Measurements from ENCODE around the gene THRA. TPM values are rescaled to one million over a fixed set of nuclear protein-coding genes. Genes with fewer than 3 reads are reported as not detected.

Gene THRA
- total RNA-seq, 1 donor from 2014 or later: 46.0 TPM

DNA sequence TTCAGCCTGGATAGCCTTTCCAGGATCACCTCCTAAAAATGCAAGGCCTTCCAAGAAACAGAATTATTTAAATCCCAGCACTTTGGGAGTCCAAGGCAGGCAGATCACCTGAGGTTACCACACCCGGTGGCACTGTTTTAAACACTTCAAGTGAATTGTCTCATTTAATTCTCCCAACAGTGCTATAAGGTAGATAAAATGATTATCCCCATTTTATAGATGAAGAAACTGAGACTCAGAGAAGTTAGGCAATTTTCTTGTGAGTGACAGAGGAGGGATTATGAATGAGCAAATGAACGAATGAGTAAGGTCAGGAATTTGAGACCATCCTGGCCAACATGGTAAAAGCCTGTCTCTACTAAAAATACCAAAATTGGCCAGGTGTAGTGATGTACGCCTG is 16.8 kb downstream of the THRA start:
- DNase-seq (ENCODE audit: low spot score): no peak

GRCh38 chr17:40084477-40084876 is 21.7 kb downstream of the THRA start:
- DNase-seq (ENCODE audit: low spot score): no peak

DNA sequence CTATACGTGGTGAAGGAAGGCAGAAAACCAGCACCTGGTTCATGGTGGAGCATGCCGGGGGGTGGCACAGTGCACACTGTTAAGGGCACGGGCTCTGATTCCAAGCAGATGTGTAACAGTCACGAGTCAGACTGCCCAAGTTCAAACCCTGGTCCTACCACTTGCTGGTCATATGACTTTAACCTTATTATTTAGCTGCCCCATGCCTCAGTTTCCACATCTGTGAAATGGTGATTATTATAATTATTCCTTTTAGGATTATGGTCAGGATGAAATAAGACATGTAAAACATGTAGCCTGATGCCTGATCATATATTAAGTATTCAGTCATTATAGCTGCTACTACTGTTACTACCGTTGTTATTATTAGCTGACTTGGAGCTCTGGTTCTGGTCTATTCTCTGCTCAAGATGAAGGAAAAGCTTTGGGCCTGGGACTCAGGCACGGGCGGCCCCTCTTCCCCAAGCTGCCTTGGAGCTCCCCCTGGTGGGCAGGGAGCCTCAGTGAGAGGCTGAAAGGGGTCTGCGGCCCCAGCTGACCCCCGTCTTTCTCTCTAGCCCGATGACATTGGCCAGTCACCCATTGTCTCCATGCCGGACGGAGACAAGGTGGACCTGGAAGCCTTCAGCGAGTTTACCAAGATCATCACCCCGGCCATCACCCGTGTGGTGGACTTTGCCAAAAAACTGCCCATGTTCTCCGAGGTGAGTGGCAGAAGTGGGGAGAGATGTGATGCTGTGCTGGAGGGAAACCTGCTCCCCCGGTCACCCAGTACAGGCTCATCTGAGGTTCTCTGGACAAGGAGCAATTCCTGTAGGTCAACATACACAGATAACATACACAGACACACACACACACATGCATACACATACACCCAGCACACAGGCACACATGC is 23.6 kb downstream of the THRA start:
- peak; percentile 29 for DNase-seq (ENCODE audit: low spot score)

DNA sequence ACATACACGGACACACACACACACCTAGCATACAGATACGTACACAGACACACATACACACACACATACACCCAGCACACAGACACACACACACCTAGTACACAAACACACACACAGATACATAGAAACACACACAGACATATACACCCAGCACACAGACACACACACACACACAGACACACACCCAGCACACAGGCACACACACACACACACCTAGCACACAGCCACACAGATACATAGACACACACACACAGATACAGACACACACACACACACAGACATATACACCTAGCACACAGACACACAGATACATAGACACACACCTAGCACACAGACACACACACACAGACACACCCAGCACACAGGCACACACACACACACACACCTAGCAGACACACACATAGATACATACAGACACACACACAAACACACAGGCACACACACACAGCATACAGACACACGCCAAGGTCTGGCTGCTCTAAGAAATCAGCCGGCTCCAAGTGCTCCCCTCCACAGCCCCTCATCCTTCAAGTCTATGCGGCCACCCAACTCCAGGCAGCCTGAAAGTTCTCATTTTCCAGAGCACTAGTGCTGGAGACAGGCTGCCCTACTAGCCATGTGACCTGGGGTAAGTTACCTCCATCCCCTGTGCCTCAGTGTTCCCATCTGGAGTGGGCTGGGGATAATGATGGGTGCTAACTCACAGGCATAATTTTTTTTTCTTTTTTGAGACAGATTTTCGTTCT is 24.5 kb downstream of the THRA start:
- DNase-seq (ENCODE audit: low spot score): no peak

DNA sequence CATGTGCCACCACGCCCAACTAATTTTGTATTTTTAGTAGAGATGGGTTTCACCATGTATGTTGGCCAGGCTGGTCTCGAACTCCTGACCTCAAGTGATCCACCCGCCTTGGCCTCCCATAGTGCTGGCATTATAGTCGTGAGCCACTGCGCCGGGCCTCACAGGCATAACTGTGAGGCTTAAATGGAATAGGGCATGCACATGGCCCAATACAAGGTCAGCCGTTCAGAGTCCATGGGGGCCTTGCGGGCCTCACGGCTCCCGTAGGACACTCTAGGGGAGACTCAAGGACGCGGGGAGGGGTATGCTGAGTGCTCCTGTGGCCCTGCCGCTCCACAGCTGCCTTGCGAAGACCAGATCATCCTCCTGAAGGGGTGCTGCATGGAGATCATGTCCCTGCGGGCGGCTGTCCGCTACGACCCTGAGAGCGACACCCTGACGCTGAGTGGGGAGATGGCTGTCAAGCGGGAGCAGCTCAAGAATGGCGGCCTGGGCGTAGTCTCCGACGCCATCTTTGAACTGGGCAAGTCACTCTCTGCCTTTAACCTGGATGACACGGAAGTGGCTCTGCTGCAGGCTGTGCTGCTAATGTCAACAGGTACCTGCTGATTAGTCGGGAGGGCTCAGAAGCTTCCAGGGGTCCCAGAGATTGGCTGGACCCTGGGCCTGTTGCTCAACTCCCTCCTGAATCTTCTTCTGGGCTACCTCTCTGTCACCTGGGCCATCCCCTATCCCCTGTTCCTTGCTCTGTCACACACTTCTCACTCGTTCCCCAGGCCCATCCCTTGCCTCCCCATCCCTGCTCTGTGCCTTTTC is 25.3 kb downstream of the THRA start:
- no peak for DNase-seq (ENCODE audit: low spot score)

GRCh38 chr17:40089077-40089895 is 26.5 kb downstream of the THRA start:
- DNase-seq (ENCODE audit: low spot score): no peak

DNA sequence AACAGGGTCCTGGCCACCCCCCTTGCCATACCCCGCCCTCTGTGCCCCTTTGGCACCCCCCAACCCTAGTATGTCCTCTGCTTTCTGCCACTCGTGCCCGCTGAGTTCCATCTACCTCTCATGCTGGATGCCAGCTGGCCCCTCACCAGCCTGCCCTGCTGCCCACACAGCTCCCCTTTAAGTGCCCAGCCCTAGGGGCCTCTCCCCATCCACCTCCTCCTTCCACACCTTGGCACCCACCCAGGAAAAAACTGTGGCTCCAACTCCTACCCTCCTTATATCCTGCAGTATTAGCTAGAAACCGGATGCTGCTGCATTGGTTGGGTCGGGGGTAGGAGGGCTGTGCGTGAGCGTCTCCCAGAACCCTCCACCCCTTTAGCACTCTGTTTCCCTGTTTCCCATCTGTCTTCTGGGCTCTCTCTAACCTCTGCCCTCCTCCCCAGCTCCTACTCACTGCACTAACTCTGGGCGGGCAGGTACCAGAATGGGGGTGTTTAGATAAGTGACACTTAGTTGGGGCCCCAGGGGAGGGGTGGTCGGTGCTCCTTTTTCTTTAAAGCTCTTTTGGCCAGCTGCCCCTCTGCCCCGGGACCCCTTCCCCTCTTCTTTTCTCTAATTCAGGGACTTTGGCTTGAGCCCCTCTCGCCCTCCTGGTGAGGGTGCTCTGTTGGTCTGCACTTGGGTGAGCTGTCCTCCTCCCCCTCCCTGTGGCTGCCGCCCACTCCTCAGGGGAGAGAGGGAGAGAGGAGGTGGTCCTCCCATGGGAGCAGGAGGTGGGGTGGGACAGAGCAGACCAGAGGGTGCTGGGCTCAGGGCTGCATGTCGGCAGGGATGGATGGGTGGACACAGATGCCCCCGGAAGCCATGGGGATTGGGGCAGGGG is 27.7 kb downstream of the THRA start:
- peak; percentile 42 for DNase-seq (ENCODE audit: low spot score)

- peak; percentile 8 for DNase-seq (ENCODE audit: low spot score)
These were observed 29.1 kb downstream of the THRA start for GRCh38 chr17:40091691-40092397.

- DNase-seq (ENCODE audit: low spot score): no peak
These were observed 29.8 kb downstream of the THRA start for GRCh38 chr17:40092581-40092980.

DNA sequence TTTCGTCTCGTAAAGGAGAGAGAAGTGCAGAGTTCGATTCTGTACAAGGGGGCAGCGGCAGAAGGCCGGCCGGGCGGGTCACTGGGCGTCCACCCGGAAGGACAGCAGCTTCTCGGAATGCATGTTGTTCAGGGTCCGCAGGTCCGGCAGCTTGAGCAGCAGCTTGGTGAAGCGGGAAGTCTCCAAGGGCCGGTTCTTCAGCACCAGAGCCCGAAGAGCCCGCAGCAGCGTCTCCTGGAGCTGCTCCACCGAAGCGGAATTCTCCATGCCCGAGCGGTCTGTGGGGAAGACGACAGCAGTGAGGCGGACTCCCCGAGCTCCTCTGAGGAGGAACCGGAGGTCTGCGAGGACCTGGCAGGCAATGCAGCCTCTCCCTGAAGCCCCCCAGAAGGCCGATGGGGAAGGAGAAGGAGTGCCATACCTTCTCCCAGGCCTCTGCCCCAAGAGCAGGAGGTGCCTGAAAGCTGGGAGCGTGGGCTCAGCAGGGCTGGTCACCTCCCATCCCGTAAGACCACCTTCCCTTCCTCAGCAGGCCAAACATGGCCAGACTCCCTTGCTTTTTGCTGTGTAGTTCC is 30.3 kb downstream of the THRA start:
- DNase-seq (ENCODE audit: low spot score): peak; percentile 5

- no peak for DNase-seq (ENCODE audit: low spot score)
These were observed 30.9 kb downstream of the THRA start for GRCh38 chr17:40093580-40094201.

DNA sequence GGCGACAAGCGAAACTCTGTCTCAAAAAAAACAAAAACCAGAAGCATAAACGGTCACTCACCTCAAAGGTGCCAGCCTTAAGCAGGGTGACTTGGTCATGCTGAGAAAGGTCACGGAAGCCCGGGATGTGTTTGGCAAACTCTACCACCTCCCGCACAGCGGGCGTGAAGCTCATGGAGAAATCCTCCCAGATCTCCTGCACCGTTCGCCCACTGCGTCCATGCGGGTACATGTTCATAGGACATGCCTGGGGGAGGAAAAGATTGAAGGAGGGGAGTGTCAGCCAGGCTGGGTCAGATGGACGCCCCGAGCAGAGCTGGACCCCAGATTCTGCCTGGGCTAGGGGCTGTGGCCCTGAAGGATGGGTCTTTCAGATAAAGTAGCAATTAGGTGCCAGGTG is 32.1 kb downstream of the THRA start:
- no peak for DNase-seq (ENCODE audit: low spot score)

DNA sequence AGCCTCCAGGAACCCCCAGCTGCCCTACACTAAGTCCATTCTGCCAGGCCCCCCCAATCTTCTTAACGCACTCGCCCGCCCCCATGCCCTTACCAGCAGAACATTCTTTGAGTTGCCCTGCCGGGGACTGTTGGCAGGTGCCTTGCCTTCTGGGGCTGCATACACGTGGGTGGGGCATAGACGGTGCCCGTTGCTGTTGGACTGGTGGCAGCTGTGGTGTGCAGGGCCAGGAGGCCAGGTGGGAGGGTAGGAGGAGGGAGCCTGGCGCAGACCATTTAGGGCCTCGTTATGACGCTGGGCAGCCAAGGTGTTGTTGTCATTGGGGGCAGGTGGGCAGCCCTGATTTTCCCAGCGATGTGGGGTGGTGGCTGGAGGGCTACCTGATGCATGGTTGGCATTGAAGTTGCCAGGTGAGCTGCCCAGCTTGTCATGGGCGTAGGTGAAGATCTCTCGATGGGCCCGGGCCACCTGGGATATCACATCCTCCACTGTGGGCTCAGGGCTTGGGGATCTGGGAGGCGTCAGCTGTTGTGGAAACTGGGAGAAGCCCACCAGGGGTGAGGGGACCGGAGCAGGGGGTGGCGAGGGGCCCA is 32.7 kb downstream of the THRA start:
- DNase-seq (ENCODE audit: low spot score): no peak

- no peak for DNase-seq (ENCODE audit: low spot score)
These were observed 33.4 kb downstream of the THRA start for GRCh38 chr17:40095944-40096791.

DNA sequence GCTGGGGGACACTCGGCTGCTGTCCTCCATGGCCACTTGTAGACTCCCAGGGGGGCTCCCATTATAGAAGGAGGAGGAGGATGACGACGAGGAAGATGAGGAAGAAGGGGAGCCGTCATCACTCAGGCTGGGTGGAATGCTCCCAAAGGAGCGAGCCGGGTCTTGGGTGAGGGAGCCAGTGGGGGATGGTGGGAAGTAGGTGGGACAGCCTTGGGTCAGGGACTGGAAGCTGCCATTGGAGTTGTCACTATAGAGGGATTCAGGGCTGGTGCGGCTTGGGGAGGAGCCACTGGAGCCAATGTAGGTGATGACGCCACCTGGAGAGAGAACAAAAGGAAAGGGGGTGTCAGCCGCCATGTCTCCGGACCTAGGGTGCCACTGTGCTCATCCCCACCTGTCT is 34.3 kb downstream of the THRA start:
- DNase-seq (ENCODE audit: low spot score): no peak

DNA sequence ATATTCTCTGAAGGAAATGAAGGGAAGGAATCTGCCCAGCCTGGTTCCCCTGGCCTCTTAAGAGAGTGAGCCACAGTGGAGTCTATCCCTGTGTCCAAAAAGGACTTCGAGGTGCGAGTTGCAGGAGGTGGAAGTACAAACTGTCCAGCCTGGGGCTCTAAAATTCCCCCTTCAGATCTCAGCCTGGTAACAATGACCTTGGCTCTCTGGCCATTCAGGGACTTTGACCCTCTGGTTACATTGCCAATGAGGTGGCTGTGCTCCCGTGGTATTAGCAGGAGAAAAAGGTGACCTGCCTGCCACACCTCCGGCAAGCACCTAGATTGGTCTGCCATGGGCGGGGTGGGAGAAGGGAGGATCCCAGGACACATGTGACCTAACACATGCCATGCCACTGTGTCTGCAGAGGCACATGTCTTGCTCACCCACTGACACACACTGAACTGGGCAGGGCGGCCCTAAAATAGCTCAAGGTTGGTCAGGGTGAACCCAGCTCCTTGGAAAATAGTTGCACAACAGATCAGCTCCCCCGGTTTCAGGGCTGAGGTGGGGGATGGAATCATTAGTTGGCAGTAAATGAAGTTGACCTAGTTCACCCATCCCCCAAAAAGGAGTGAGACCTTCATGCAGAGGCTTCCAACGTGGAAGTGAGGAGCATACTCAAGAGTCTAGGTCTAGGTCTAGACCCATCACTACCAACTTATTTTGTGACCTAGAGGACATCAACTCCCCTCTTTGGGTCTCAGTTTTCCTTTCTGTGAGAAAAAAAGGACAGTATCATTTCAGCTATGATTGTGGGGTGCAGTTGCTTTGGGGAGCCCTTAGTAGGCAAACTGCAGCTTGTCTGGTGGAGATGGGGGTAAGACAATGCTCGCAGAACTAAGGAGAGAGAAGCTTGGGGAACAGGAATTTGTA is 35.4 kb downstream of the THRA start:
- DNase-seq (ENCODE audit: low spot score): no peak
